Stimulated activated naive B cell treated with anti-CD40 and anti-IgM and Interleukin-4, amounts not matched to agents 10 μg/mL and 1 μg/mL and 100 μg/mL, for 72 hours (primary cell): ENCODE results near the gene DOC2B.
A peak's percentile ranks its signal among the peaks of the same experiment; 100 is the strongest.

Experiments
- ATAC-seq, 2 donors: fragments of 150-1000 bp; cut with Tn5 transposase; replicated peaks; 2 replicates each; pipeline ENCODE4 v1.10.0; 2021; ENCODE audit warnings: moderate library complexity in 1 of 2
- DNase-seq: peaks from one replicate; pipeline ENCODE4 v3.0.0; 2021
- H3K27ac Mint-ChIP-seq: one replicate; pipeline ENCODE4 v1.8.0; 2022; ENCODE audit warnings: mild to moderate bottlenecking, mixed read lengths
- H3K27me3 Mint-ChIP-seq, 2 donors: one replicate each; pipeline ENCODE4 v1.8.0; 2022; ENCODE audit warnings: mixed read lengths in 2 of 2
- H3K36me3 Mint-ChIP-seq, 2 donors: one replicate each; pipeline ENCODE4 v1.8.0; 2022; ENCODE audit warnings: mixed read lengths in 2 of 2, mild to moderate bottlenecking in 1 of 2
- H3K4me1 Mint-ChIP-seq, 2 donors: one replicate each; pipeline ENCODE4 v1.8.0; 2022; ENCODE audit warnings: mixed read lengths in 2 of 2, mild to moderate bottlenecking in 1 of 2
- H3K4me3 Mint-ChIP-seq, 2 donors: one replicate each; pipeline ENCODE4 v1.8.0; 2022; ENCODE audit warnings: mild to moderate bottlenecking in 2 of 2, mixed read lengths in 2 of 2, moderate library complexity in 1 of 2
- H3K9me3 Mint-ChIP-seq, 2 donors: one replicate each; pipeline ENCODE4 v1.8.0; 2022; ENCODE audit warnings: mixed read lengths in 2 of 2, mild to moderate bottlenecking in 1 of 2

The DOC2B gene

DNA sequence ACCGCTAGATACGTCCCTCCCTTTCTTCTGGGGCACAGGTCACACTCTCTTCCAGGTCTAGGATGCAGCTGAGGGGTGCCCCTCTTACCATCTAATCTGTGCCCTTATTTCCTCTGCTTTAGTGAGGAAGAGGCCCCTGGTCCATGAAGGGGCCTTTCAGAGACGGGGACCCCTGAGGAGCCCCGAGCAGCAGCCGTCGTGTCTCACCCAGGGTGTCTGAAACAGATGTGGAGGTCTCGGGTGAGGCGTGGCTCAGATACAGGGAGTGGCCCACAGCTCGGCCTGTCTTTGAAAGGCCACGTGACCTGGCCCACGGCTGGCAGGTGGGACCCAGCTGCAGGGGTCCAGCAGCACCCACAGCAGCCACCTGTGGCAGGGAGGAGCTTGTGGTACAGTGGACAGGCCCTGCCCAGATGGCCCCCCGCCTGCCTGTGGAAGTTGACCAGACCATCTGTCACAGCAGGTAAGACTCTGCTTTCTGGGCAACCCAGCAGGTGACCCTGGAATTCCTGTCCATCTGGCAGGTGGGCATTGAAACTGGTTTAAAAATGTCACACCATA, 28.5 kb downstream of the DOC2B start:
- ATAC-seq, result no peak
- Mint-ChIP-seq H3K36me3 (no peaks in the 10 kb centered on the region), H3K4me3 (no peak overlapping the region), H3K27ac (no peak overlapping the region), H3K9me3 (no peaks in the 10 kb centered on the region), H3K27me3 (peaks cover 15 to 30% of the 10 kb centered on the region in 2 donors), H3K4me1 (no peaks in the 10 kb centered on the region)
- no peak for DNase-seq

GRCh38 chr17:151886-152859, 29.3 kb downstream of the DOC2B start:
- H3K27me3 Mint-ChIP-seq, result peaks cover 15 to 26% of the 10 kb centered on the region in 2 donors
- no peak overlapping the region for H3K27ac Mint-ChIP-seq
- no peak for DNase-seq
- no peaks in the 10 kb centered on the region for H3K9me3 Mint-ChIP-seq
- H3K4me1 Mint-ChIP-seq, result no peaks in the 10 kb centered on the region
- no peak for ATAC-seq
- no peak overlapping the region for H3K4me3 Mint-ChIP-seq
- H3K36me3 Mint-ChIP-seq, result no peaks in the 10 kb centered on the region

- Mint-ChIP-seq H3K9me3 (no peaks in the 10 kb centered on the region), H3K4me1 (no peaks in the 10 kb centered on the region), H3K4me3 (no peak overlapping the region), H3K27ac (no peak overlapping the region), H3K36me3 (no peaks in the 10 kb centered on the region), H3K27me3 (peaks cover 15 to 27% of the 10 kb centered on the region in 2 donors)
- DNase-seq, result no peak
- no peak for ATAC-seq
Observed at GRCh38 chr17:151004-151403, 30.4 kb downstream of the DOC2B start.

- Mint-ChIP-seq H3K4me1 (no peaks in the 10 kb centered on the region), H3K9me3 (no peaks in the 10 kb centered on the region), H3K27me3 (peaks cover 15 to 27% of the 10 kb centered on the region in 2 donors), H3K36me3 (no peaks in the 10 kb centered on the region), H3K4me3 (no peak overlapping the region), H3K27ac (no peak overlapping the region)
- ATAC-seq (no peak), DNase-seq (no peak)
Observed at GRCh38 chr17:149897-150584, 31.4 kb downstream of the DOC2B start.

DNA sequence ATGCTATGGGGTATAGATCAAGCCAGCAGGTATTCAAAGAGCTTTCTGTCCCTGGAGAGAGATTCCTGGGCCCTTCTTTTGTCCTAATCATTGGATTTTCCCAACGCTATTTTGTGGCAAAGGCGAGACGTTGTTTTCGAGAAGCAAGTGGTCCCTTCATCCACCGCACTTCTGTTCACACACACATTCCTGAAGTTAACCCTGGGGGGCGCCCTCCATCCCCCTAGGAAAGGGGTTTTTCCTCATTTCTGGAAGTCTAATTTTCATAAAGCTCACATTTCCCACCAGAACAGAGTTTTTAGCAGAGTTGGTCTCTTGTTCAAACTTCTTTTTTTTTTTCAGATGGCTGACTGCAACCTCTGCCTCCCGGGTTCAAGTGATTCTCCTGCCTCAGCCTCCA, 32.2 kb downstream of the DOC2B start:
- Mint-ChIP-seq H3K9me3 (no peaks in the 10 kb centered on the region), H3K27ac (no peak overlapping the region), H3K4me3 (no peak overlapping the region), H3K27me3 (peaks cover 15 to 27% of the 10 kb centered on the region in 2 donors), H3K4me1 (no peaks in the 10 kb centered on the region), H3K36me3 (no peaks in the 10 kb centered on the region)
- ATAC-seq, result no peak
- DNase-seq, result no peak

DNA sequence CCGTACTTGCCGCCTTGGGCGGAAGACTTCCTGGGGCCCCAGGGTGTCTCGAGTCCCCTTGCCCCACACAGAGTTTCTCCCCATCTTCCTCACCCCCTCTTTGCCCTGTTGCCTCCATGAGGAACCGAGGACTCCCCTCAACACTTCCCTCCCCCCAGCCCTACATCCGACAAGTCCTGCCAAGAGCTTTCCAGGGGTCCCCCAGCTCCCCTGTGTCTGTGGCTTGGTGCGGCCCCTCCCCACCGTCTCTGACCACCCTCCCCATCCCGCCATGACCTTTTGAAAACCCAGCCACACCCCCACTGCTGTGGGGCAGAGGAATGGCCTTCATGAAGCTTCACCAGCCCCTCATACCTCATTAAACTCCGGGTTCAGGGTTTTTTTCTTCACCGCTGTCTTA, 32.7 kb downstream of the DOC2B start:
- Mint-ChIP-seq H3K4me3 (no peak overlapping the region), H3K27ac (no peak overlapping the region), H3K27me3 (peaks cover 12 to 27% of the 10 kb centered on the region in 2 donors), H3K36me3 (no peaks in the 10 kb centered on the region), H3K9me3 (no peaks in the 10 kb centered on the region), H3K4me1 (peaks cover 0 to 1% of the 10 kb centered on the region in 2 donors)
- DNase-seq (no peak), ATAC-seq (no peak)

DNA sequence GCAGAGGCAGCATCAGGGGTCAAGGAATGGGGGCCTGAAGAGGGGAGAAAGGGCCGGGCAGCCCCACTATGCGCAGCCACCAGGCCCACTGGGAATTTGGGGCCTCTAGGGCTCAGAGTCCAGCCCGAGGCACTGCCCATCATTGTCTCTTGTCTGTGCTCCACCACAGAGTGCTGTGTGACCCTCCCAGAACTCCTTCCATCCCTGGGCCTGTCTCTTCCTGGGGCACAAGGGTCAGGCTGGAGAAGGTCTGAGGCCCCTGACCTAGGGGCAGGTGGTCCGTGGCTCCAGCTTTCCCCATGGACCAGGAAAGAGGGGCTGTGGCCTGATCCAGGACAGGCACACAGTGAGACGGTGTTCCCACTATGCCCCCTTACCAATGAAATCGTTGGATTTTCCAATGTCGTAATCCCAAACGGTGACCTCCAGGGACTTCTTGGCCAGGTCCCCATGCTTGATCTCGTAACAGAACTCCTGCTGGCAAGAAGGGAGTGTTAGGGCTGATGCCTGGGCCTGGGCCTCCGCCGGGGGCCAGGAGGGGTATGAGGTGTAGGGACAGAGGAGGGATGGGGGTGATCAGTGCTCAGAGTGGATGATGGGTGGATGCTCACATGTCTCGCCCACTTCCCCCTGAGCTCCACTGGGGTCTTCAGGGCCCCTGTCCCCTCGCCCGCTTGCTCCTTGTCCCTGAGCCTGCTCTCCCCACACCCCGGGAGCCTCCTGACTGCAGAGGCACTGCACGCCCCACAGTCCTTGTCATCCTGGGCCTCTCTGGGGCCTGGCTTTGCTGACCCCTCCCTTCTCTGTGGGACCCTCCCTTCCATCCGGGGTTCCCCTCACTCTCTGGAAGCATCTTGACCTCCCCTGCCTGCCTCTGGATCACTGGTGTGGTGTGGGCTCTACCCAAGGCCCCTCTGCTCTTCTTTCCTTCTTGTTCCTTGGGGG, 33.4 kb downstream of the DOC2B start:
- H3K27ac Mint-ChIP-seq, result no peak overlapping the region
- peaks cover 15 to 32% of the 10 kb centered on the region in 2 donors for H3K27me3 Mint-ChIP-seq
- DNase-seq, result no peak
- H3K9me3 Mint-ChIP-seq, result no peaks in the 10 kb centered on the region
- no peak overlapping the region for H3K4me3 Mint-ChIP-seq
- no peak for ATAC-seq
- H3K4me1 Mint-ChIP-seq, result peaks cover 2 to 5% of the 10 kb centered on the region in 2 donors
- H3K36me3 Mint-ChIP-seq, result no peaks in the 10 kb centered on the region

GRCh38 chr17:146983-147761, 34.3 kb downstream of the DOC2B start:
- no peaks in the 10 kb centered on the region for H3K9me3 Mint-ChIP-seq
- ATAC-seq (no peak), DNase-seq (no peak)
- H3K4me3 Mint-ChIP-seq, result no peak overlapping the region
- peaks cover 2 to 5% of the 10 kb centered on the region in 2 donors for H3K4me1 Mint-ChIP-seq
- no peak overlapping the region for H3K27ac Mint-ChIP-seq
- peaks cover 15 to 32% of the 10 kb centered on the region in 2 donors for H3K27me3 Mint-ChIP-seq
- H3K36me3 Mint-ChIP-seq, result no peaks in the 10 kb centered on the region

GRCh38 chr17:146546-146945, 34.9 kb downstream of the DOC2B start:
- Mint-ChIP-seq H3K4me3 (no peak overlapping the region), H3K27me3 (peaks cover 11 to 25% of the 10 kb centered on the region in 2 donors), H3K9me3 (no peaks in the 10 kb centered on the region), H3K27ac (no peak overlapping the region), H3K4me1 (peaks cover 2 to 5% of the 10 kb centered on the region in 2 donors), H3K36me3 (no peaks in the 10 kb centered on the region)
- DNase-seq, result no peak
- no peak for ATAC-seq

DNA sequence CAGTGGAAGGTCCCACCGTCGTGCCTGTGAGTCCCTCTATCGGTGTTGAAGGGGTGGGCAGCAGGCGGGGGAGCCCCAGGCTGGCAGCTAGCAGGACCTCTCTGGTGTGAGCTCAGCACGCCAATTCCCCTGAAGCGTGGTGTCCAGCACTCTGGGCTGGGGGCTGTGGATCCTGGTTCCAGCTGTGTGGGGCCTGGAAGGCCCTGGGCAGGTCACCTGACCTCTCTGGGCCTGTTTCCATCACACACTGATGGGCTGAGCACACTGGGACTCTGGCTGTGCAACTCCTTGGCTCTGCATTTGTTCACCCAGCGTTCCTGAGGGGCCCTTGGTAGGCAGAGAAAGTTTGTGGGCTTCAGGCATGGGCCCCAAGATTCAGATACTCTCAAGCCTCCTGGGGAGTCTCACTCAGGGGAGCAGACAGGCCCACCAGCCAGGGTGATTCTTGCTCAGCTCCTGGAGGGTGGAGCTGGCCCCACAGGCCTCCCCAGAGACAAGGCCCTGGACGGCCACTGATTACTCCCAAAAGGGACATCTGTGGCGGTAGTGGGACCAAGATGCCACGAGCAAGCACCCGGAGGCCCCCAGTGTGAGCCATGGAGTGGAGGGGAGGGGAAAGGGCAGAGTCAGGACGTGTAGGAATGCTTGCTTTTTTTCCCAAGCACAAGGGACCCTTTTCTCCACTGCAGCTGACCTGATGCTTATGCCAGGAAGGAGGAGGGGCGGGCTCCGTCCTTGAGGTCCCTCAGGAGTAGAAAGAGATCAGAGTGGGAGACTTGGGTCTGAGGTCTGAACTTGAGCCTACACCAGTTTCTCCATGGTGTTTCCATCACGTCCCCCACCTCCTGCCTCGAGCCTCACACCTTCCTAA, 35.5 kb downstream of the DOC2B start:
- ATAC-seq (no peak), DNase-seq (no peak)
- Mint-ChIP-seq H3K4me1 (peaks cover 2 to 5% of the 10 kb centered on the region in 2 donors), H3K9me3 (no peaks in the 10 kb centered on the region), H3K4me3 (no peak overlapping the region), H3K27me3 (peaks cover 10 to 25% of the 10 kb centered on the region in 2 donors), H3K27ac (no peak overlapping the region), H3K36me3 (no peaks in the 10 kb centered on the region)

- no peak for ATAC-seq
- Mint-ChIP-seq H3K27ac (no peak overlapping the region), H3K27me3 (peaks cover 4 to 22% of the 10 kb centered on the region in 2 donors), H3K4me1 (peaks cover 2 to 5% of the 10 kb centered on the region in 2 donors), H3K4me3 (no peak overlapping the region), H3K9me3 (no peaks in the 10 kb centered on the region), H3K36me3 (no peaks in the 10 kb centered on the region)
- no peak for DNase-seq
Observed at GRCh38 chr17:144936-145670, 36.3 kb downstream of the DOC2B start.

DNA sequence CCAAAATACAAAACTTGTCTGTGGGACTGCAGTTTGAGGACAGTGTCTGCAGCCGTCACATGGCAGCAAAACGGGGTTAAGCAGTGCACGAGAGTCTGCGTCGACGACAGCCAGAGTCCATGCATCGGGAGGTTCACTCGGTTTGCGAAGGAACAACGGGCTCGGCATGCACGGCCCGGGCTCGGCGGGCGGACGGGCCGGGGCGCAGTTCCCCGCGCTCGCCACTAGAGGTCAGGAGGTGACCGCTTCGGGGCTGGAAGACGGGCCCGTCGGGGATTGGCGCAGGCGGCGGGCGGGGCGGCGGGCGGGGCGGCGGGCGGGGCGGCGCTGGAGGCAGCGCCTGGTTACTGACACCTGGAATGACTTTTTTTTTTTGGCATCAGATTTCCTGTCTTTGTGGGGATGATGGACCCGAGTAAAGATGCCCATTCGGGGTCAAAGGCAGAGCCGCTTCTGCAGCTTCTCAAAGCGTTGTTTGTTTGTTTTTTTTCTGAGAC, 37.6 kb downstream of the DOC2B start:
- Mint-ChIP-seq H3K4me1 (peaks cover 4 to 5% of the 10 kb centered on the region in 2 donors), H3K4me3 (no peak overlapping the region), H3K27me3 (peaks cover 10 to 27% of the 10 kb centered on the region in 2 donors), H3K9me3 (no peaks in the 10 kb centered on the region), H3K27ac (no peak overlapping the region), H3K36me3 (no peaks in the 10 kb centered on the region)
- ATAC-seq, result peak; percentile 90
- DNase-seq, result peak; percentile 79
